Effector memory CD4-positive, alpha-beta T cell (primary cell): Measurements from ENCODE around the gene THSD7A.

ENCODE experiments used
- DNase-seq, 3 donors: peaks; one replicate each; pipeline ENCODE4 v3.0.0-alpha.2; 2020
- H3K27ac ChIP-seq: 2 replicates; pipeline ENCODE4 v1.7.0; 2013; ENCODE audit warnings: mild to moderate bottlenecking, low read length, moderate library complexity; ENCODE audit not compliant: insufficient read depth, poor library complexity, severe bottlenecking
- H3K27me3 ChIP-seq: replicated peaks from 2 replicates; pipeline ENCODE4 v1.7.0; 2013; ENCODE audit warnings: mild to moderate bottlenecking, low read length; ENCODE audit not compliant: insufficient read depth, control insufficient read depth, poor library complexity, severe bottlenecking
- H3K36me3 ChIP-seq: 2 replicates; pipeline ENCODE4 v1.7.0; 2013; ENCODE audit warnings: mild to moderate bottlenecking, low read length, moderate library complexity; ENCODE audit not compliant: control insufficient read depth, insufficient read depth
- H3K4me1 ChIP-seq: 2 replicates; pipeline ENCODE4 v1.7.0; 2013; ENCODE audit warnings: low read length, mild to moderate bottlenecking; ENCODE audit not compliant: control insufficient read depth, insufficient read depth, poor library complexity, severe bottlenecking
- H3K4me3 ChIP-seq: 2 replicates; pipeline ENCODE4 v1.7.0; 2013; ENCODE audit warnings: low read length, low read depth, mild to moderate bottlenecking; ENCODE audit not compliant: insufficient read depth, poor library complexity, severe bottlenecking
- H3K9me3 ChIP-seq: 2 replicates; pipeline ENCODE4 v1.7.0; 2013; ENCODE audit warnings: mild to moderate bottlenecking, low read length, moderate library complexity; ENCODE audit not compliant: control insufficient read depth

Gene THSD7A

GRCh38 chr7:11427686-11428273, 404.2 kb downstream of the THSD7A start:
- DNase-seq: no peak
- no peak overlapping the region for H3K27ac ChIP-seq
- H3K36me3 ChIP-seq: no peaks in the 10 kb centered on the region
- H3K9me3 ChIP-seq: no peaks in the 10 kb centered on the region
- H3K27me3 ChIP-seq: no peaks in the 10 kb centered on the region
- no peak overlapping the region for H3K4me3 ChIP-seq
- H3K4me1 ChIP-seq: no peaks in the 10 kb centered on the region

- no peaks in the 10 kb centered on the region for H3K27me3 ChIP-seq
- no peaks in the 10 kb centered on the region for H3K9me3 ChIP-seq
- H3K36me3 ChIP-seq: no peaks in the 10 kb centered on the region
- H3K4me1 ChIP-seq: no peaks in the 10 kb centered on the region
- DNase-seq: no peak
- H3K27ac ChIP-seq: no peak overlapping the region
- no peak overlapping the region for H3K4me3 ChIP-seq
These were observed 408.0 kb downstream of the THSD7A start for GRCh38 chr7:11424006-11424405.

GRCh38 chr7:11420049-11420448, 411.9 kb downstream of the THSD7A start:
- no peaks in the 10 kb centered on the region for H3K36me3 ChIP-seq
- no peak for DNase-seq
- H3K4me1 ChIP-seq: no peaks in the 10 kb centered on the region
- no peaks in the 10 kb centered on the region for H3K9me3 ChIP-seq
- no peak overlapping the region for H3K27ac ChIP-seq
- H3K4me3 ChIP-seq: no peak overlapping the region
- H3K27me3 ChIP-seq: no peaks in the 10 kb centered on the region

- no peaks in the 10 kb centered on the region for H3K36me3 ChIP-seq
- H3K4me1 ChIP-seq: no peaks in the 10 kb centered on the region
- no peak overlapping the region for H3K27ac ChIP-seq
- DNase-seq: no peak
- no peaks in the 10 kb centered on the region for H3K27me3 ChIP-seq
- H3K4me3 ChIP-seq: no peak overlapping the region
- no peaks in the 10 kb centered on the region for H3K9me3 ChIP-seq
These were observed 415.1 kb downstream of the THSD7A start for GRCh38 chr7:11416641-11417458.

GRCh38 chr7:11415101-11415500, 416.9 kb downstream of the THSD7A start:
- DNase-seq: no peak
- Histone ChIP-seq H3K9me3 (no peaks in the 10 kb centered on the region), H3K27ac (no peak overlapping the region), H3K4me3 (no peak overlapping the region), H3K4me1 (no peaks in the 10 kb centered on the region), H3K27me3 (no peaks in the 10 kb centered on the region), H3K36me3 (no peaks in the 10 kb centered on the region)

- H3K9me3 ChIP-seq: no peaks in the 10 kb centered on the region
- H3K27me3 ChIP-seq: no peaks in the 10 kb centered on the region
- H3K4me1 ChIP-seq: no peaks in the 10 kb centered on the region
- no peaks in the 10 kb centered on the region for H3K36me3 ChIP-seq
- H3K4me3 ChIP-seq: no peak overlapping the region
- DNase-seq: no peak
- no peak overlapping the region for H3K27ac ChIP-seq
These were observed 418.1 kb downstream of the THSD7A start for GRCh38 chr7:11413901-11414300.

GRCh38 chr7:11412036-11412435, 420.0 kb downstream of the THSD7A start:
- no peak overlapping the region for H3K27ac ChIP-seq
- H3K36me3 ChIP-seq: no peaks in the 10 kb centered on the region
- H3K4me1 ChIP-seq: no peaks in the 10 kb centered on the region
- no peak for DNase-seq
- H3K4me3 ChIP-seq: no peak overlapping the region
- H3K27me3 ChIP-seq: no peaks in the 10 kb centered on the region
- no peaks in the 10 kb centered on the region for H3K9me3 ChIP-seq

GRCh38 chr7:11410656-11411644, 421.0 kb downstream of the THSD7A start:
- Histone ChIP-seq H3K36me3 (no peaks in the 10 kb centered on the region), H3K27me3 (no peaks in the 10 kb centered on the region), H3K4me3 (no peak overlapping the region), H3K9me3 (no peaks in the 10 kb centered on the region), H3K27ac (no peak overlapping the region), H3K4me1 (no peaks in the 10 kb centered on the region)
- DNase-seq: no peak

GRCh38 chr7:11404355-11404754, 427.6 kb downstream of the THSD7A start:
- Histone ChIP-seq H3K27ac (no peak overlapping the region), H3K4me3 (no peak overlapping the region), H3K36me3 (no peaks in the 10 kb centered on the region), H3K27me3 (no peaks in the 10 kb centered on the region), H3K9me3 (no peaks in the 10 kb centered on the region), H3K4me1 (no peaks in the 10 kb centered on the region)
- DNase-seq: no peak
